ENCODE measurements around the gene STXBP4. TPM values are rescaled to one million over a fixed set of nuclear protein-coding genes. Genes with fewer than 3 reads are reported as not detected.

STXBP4 gene
- total and polyA plus RNA-seq, 2 experiments from 2014 or later = 25.0 to 52.1 TPM

- TF ChIP-seq JUNB (IDR thresholded peaks at IDR 0.05; ENCODE audit: unreplicated experiment) = no peak
- TF ChIP-seq POLR2AphosphoS5 (IDR thresholded peaks at IDR 0.05; ENCODE audit: low read depth) = no peak
- no peak for TF ChIP-seq ZNF114 (CRISPR knock-in tag; IDR thresholded peaks at IDR 0.05)
- no peak for TF ChIP-seq STAT1 (IDR thresholded peaks at IDR 0.05; ENCODE audit: unreplicated experiment)
Measured at GRCh38 chr17:54971901-54972300, 3.3 kb downstream of the STXBP4 start (continued).

- H3K4me1 Mint-ChIP-seq = no peaks in the 10 kb centered on the region; the same call in 2 of the 3 replicates
- peaks cover 6% of the 10 kb centered on the region; the same call in 1 of the 2 replicates for H3K4me1 ChIP-seq (ENCODE audit: insufficient read depth)
- peaks cover 91% of the 10 kb centered on the region for H3K79me2 ChIP-seq (replicated peaks; ENCODE audit: insufficient read depth)
- no peak overlapping the region; the same call in 1 of the 2 replicates for H3K27ac Mint-ChIP-seq
- no peaks in the 10 kb centered on the region for H3K9me2 ChIP-seq (ENCODE audit: insufficient read depth)
- peaks cover 14% of the 10 kb centered on the region for H3K36me3 Mint-ChIP-seq (ENCODE audit: low read depth)
- no peak overlapping the region for H2AFZ ChIP-seq
- H3K4me2 ChIP-seq = no peak overlapping the region
- H3K27me3 ChIP-seq (ENCODE audit: insufficient read depth) = no peaks in the 10 kb centered on the region
- H3K9me3 Mint-ChIP-seq = peaks cover 3% of the 10 kb centered on the region; the same call in 1 of the 3 replicates
- H3F3A ChIP-seq (replicated peaks; ENCODE audit: low read depth) = no peaks in the 10 kb centered on the region
- H3K4me3 ChIP-seq = no peak overlapping the region
- no peaks in the 10 kb centered on the region for H3K36me3 ChIP-seq (ENCODE audit: insufficient read depth)
- H3K27ac ChIP-seq (ENCODE audit: low read depth) = no peak overlapping the region
- no peaks in the 10 kb centered on the region for H3K27me3 Mint-ChIP-seq (ENCODE audit: insufficient read depth, low read depth, poor library complexity)
- H4K20me1 ChIP-seq (replicated peaks; ENCODE audit: insufficient read depth) = no peaks in the 10 kb centered on the region
- no peak overlapping the region for H3K4me3 Mint-ChIP-seq
- DNase-seq (ENCODE audit: low spot score) = no peak
- no peak for ATAC-seq
- TF ChIP-seq POLR2AphosphoS5 (IDR thresholded peaks at IDR 0.05; ENCODE audit: low read depth) = no peak
- TF ChIP-seq CTCF (conservative IDR thresholded peaks at IDR 0.05; ENCODE audit: low read depth in 2 of 2) = no peak
- no peak for TF ChIP-seq STAT1 (IDR thresholded peaks at IDR 0.05; ENCODE audit: unreplicated experiment)
- no peak for TF ChIP-seq ZNF114 (CRISPR knock-in tag; IDR thresholded peaks at IDR 0.05)
- no peak for TF ChIP-seq NANOG (IDR thresholded peaks at IDR 0.05; ENCODE audit: borderline replicate concordance)
- no peak for TF ChIP-seq EZH2phosphoT487 (IDR thresholded peaks at IDR 0.05; ENCODE audit: unreplicated experiment)
- TF ChIP-seq ETS1 (IDR thresholded peaks at IDR 0.05) = no peak
- TF ChIP-seq REST (IDR thresholded peaks at IDR 0.05; ENCODE audit: unreplicated experiment) = no peak
- no peak for TF ChIP-seq JUNB (IDR thresholded peaks at IDR 0.05; ENCODE audit: unreplicated experiment)
- TF ChIP-seq EZH2 (IDR thresholded peaks at IDR 0.05; ENCODE audit: low read depth, unreplicated experiment) = no peak
- no peak for TF ChIP-seq ZNF462 (CRISPR knock-in tag; IDR thresholded peaks at IDR 0.05)
Measured at GRCh38 chr17:54972406-54973138, 4.0 kb downstream of the STXBP4 start.
